Stimulated activated CD8-positive, alpha-beta memory T cell treated with anti-CD3 and anti-CD28 coated beads, Interleukin-15, amount 100 ng/mL, for 24 hours (primary cell): ENCODE data around the gene LCP2.

Source experiments
- DNase-seq: peaks from one replicate; pipeline ENCODE4 v3.0.0-alpha.2; 2020; ENCODE audit warnings: low read depth

The LCP2 gene

GRCh38 chr5:170216257-170216864, 81.2 kb downstream of the LCP2 start:
- no peak for DNase-seq

- no peak for DNase-seq
Measured at GRCh38 chr5:170211575-170212334, 85.8 kb downstream of the LCP2 start.

- no peak for DNase-seq
Measured at GRCh38 chr5:170206958-170207357, 90.6 kb downstream of the LCP2 start.

- DNase-seq, result no peak
Measured at GRCh38 chr5:170206216-170206615, 91.4 kb downstream of the LCP2 start.

GRCh38 chr5:170204202-170204601, 93.4 kb downstream of the LCP2 start:
- no peak for DNase-seq

GRCh38 chr5:170202117-170202516, 95.5 kb downstream of the LCP2 start:
- no peak for DNase-seq

GRCh38 chr5:170201311-170201710, 96.3 kb downstream of the LCP2 start:
- no peak for DNase-seq

GRCh38 chr5:170200876-170201275, 96.7 kb downstream of the LCP2 start:
- no peak for DNase-seq
